HepG2 (cell line): ENCODE results near the gene GALNT16. TPM values are rescaled to one million over a fixed set of nuclear protein-coding genes. Genes with fewer than 3 reads are reported as not detected.

Experiments used
- FOXK1 ChIP-seq: sonication (generic); formaldehyde crosslinking; IDR thresholded peaks from 2 replicates; pipeline ENCODE4 v1.4.0; 2020; ENCODE audit warnings: low read depth, missing genetic modification reagents, borderline replicate concordance
- GFI1 ChIP-seq: sonication (generic); formaldehyde crosslinking; IDR thresholded peaks from 2 replicates; pipeline ENCODE4 v1.5.0; 2020; ENCODE audit warnings: missing genetic modification reagents, mild to moderate bottlenecking, borderline replicate concordance
- HDAC1 ChIP-seq: sonication (generic); formaldehyde crosslinking; IDR thresholded peaks from 2 replicates; pipeline ENCODE4 v1.5.1; 2020; ENCODE audit warnings: mild to moderate bottlenecking, missing genetic modification reagents
- HNRNPK ChIP-seq: fragments of 200-400 bp; formaldehyde crosslinking; IDR thresholded peaks from 2 replicates; pipeline ENCODE4 v1.6.1; 2018; ENCODE audit warnings: low read length, low read depth, moderate library complexity, mild to moderate bottlenecking; ENCODE audit not compliant: poor library complexity, severe bottlenecking
- MED1 ChIP-seq: sonication (generic); formaldehyde crosslinking; IDR thresholded peaks from 2 replicates; pipeline ENCODE4 v1.4.0; 2020; ENCODE audit warnings: missing genetic modification reagents
- MTA1 ChIP-seq: sonication (generic); formaldehyde crosslinking; IDR thresholded peaks from 2 replicates; pipeline ENCODE4 v1.4.0; 2020; ENCODE audit warnings: missing genetic modification reagents, mild to moderate bottlenecking, borderline replicate concordance
- NFIB ChIP-seq: sonication (generic); formaldehyde crosslinking; IDR thresholded peaks from 2 replicates; pipeline ENCODE4 v1.9.0; 2021; ENCODE audit warnings: missing genetic modification reagents, mild to moderate bottlenecking, borderline replicate concordance
- NFYB ChIP-seq: sonication (generic); formaldehyde crosslinking; IDR thresholded peaks from 2 replicates; pipeline ENCODE4 v1.4.0; 2020; ENCODE audit warnings: missing genetic modification reagents
- PITX1 ChIP-seq: sonication (generic); formaldehyde crosslinking; IDR thresholded peaks from 2 replicates; pipeline ENCODE4 v1.5.1; 2020; ENCODE audit warnings: mild to moderate bottlenecking, missing genetic modification reagents
- REXO4 ChIP-seq: sonication (generic); formaldehyde crosslinking; IDR thresholded peaks from 2 replicates; pipeline ENCODE4 v1.8.0; 2022; ENCODE audit warnings: missing genetic modification reagents, mild to moderate bottlenecking, borderline replicate concordance
- SRSF4 ChIP-seq: fragments of 200-400 bp; formaldehyde crosslinking; IDR thresholded peaks from one replicate; pipeline ENCODE4 v1.6.1; 2018; ENCODE audit warnings: mild to moderate bottlenecking, low read depth, low read length, moderate library complexity; ENCODE audit not compliant: poor library complexity, severe bottlenecking
- XRCC5 ChIP-seq: fragments of 200-400 bp; formaldehyde crosslinking; optimal IDR thresholded peaks from 2 replicates; pipeline ENCODE3; 2017; ENCODE audit warnings: mild to moderate bottlenecking, low read length
- YY1 ChIP-seq: IDR thresholded peaks from 2 replicates; pipeline ENCODE4 v1.6.1; 2011; ENCODE audit warnings: low read length, low read depth, moderate library complexity, mild to moderate bottlenecking; ENCODE audit not compliant: insufficient read depth, insufficient replicate concordance
- ZBTB7B ChIP-seq: sonication (generic); formaldehyde crosslinking; IDR thresholded peaks from 2 replicates; pipeline ENCODE4 v1.4.0; 2020; ENCODE audit warnings: missing genetic modification reagents
- ZFX ChIP-seq: sonication (generic); formaldehyde crosslinking; IDR thresholded peaks from 2 replicates; pipeline ENCODE4 v1.4.0; 2020; ENCODE audit warnings: mild to moderate bottlenecking, low read depth, missing genetic modification reagents, moderate library complexity
- ZNF747 ChIP-seq: sonication (generic); formaldehyde crosslinking; IDR thresholded peaks from 2 replicates; pipeline ENCODE4 v1.8.1; 2023; ENCODE audit warnings: missing genetic modification reagents, mild to moderate bottlenecking, borderline replicate concordance
- ZNF782 ChIP-seq: sonication (generic); formaldehyde crosslinking; IDR thresholded peaks from 2 replicates; pipeline ENCODE4 v1.4.0; 2020; ENCODE audit warnings: missing genetic modification reagents, mild to moderate bottlenecking, borderline replicate concordance
- ZNF800 ChIP-seq: sonication (generic); formaldehyde crosslinking; IDR thresholded peaks from 2 replicates; pipeline ENCODE4 v1.4.0; 2020; ENCODE audit warnings: missing genetic modification reagents
- ZSCAN9 ChIP-seq: IDR thresholded peaks from 2 replicates; pipeline ENCODE4 v1.6.1; 2016; ENCODE audit warnings: borderline replicate concordance
- polyA plus RNA-seq, 8 experiments: library from polyadenylated mRNA; depleted of rRNA in 3 of 8; stranded (reverse) in 7 of 8; unstranded in 1 of 8; fragments of >200 nt; fragmentation: Illumina TruSeq in 4 of 8; extraction: Trizol in 4 of 8; gene quantifications; 2 replicates each; pipeline versions ENCODE4 v1.2.1 to v1.2.3, GENCODE V29; 2011 to 2016; ENCODE audit warnings: low read depth in 4 of 8, missing spikeins in 1 of 8, mixed read lengths in 1 of 8; ENCODE audit not compliant: insufficient read depth in 1 of 8
- total RNA-seq, 5 experiments: library from RNA; depleted of rRNA; stranded (reverse); fragments of >200 nt; fragmentation: Illumina TruSeq; extraction: Trizol; gene quantifications; 2 replicates each; pipeline ENCODE4 v1.2.3, GENCODE V29; 2016; ENCODE audit warnings: low read depth in 1 of 5
- TF ChIP-seq, protein P1 (sequence below): sonication (generic); formaldehyde crosslinking; IDR thresholded peaks from 2 replicates; pipeline ENCODE4 v1.4.0; 2020; ENCODE audit warnings: mild to moderate bottlenecking, missing genetic modification reagents
- TF ChIP-seq, protein P2 (sequence below): sonication (generic); formaldehyde crosslinking; IDR thresholded peaks from 2 replicates; pipeline ENCODE4 v1.8.0; 2022; ENCODE audit warnings: missing genetic modification reagents, mild to moderate bottlenecking, borderline replicate concordance
- TF ChIP-seq, protein P3 (sequence below): sonication (generic); formaldehyde crosslinking; IDR thresholded peaks from 2 replicates; pipeline ENCODE4 v1.4.0; 2020; ENCODE audit warnings: missing genetic modification reagents

The GALNT16 gene
- total and polyA plus RNA-seq, 2 of the 13 experiments (the other 11 are each of a cell fraction or from before 2014, with no cell fraction given), result 0.54 to 0.82 TPM

DNA sequence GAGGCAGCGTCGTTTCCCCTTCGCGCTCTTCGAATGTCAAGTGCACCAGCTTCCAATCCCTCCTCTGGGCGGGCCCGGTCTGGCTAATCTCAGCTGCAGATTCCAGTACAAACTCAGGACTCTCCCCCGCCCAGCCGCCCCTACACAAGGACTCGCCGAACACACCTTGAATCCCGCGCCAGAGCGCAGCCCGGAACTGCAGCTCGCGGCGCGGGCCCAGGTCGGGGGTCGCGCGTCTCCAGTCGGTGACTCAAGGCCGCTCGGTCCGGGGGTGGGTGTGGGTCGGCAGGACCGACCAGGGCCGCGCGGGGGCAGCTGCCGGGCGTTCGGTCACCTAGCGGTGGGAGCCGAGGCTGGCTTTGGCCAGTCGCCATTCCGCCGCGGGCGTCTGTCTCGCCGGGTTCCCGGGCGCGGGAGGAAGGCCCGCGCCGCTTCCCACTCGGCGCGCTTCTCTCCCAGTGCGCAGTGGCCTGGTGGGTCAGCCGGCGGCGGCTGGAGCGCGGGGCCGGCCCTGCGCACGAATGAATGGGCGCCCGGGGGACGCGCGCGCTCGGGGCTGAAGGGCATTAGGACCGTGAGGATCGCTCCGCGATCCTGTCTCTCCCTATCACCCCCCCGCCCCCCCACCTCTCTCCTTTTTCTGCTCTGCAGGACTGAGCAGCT is at the start of gene GALNT16 (continued):
- peak; percentile 31 for TF ChIP-seq ZFX (CRISPR knock-in tag)
- 0 out of 2 replicates have a peak, but pooled peaks have one; percentile 25 for TF ChIP-seq MTA1 (CRISPR knock-in tag)
- TF ChIP-seq REXO4 (CRISPR knock-in tag), result no peak
- TF ChIP-seq MED1, result no peak
- TF ChIP-seq, protein P1, sequence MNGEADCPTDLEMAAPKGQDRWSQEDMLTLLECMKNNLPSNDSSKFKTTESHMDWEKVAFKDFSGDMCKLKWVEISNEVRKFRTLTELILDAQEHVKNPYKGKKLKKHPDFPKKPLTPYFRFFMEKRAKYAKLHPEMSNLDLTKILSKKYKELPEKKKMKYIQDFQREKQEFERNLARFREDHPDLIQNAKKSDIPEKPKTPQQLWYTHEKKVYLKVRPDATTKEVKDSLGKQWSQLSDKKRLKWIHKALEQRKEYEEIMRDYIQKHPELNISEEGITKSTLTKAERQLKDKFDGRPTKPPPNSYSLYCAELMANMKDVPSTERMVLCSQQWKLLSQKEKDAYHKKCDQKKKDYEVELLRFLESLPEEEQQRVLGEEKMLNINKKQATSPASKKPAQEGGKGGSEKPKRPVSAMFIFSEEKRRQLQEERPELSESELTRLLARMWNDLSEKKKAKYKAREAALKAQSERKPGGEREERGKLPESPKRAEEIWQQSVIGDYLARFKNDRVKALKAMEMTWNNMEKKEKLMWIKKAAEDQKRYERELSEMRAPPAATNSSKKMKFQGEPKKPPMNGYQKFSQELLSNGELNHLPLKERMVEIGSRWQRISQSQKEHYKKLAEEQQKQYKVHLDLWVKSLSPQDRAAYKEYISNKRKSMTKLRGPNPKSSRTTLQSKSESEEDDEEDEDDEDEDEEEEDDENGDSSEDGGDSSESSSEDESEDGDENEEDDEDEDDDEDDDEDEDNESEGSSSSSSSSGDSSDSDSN (CRISPR knock-in tag), result peak; percentile 52; the same call in 1 of the 2 replicates
- TF ChIP-seq PITX1 (CRISPR knock-in tag), result 0 out of 2 replicates have a peak, but pooled peaks have one; percentile 16
- no peak for TF ChIP-seq SRSF4
- peak; percentile 44; the same call in 1 of the 2 replicates for TF ChIP-seq GFI1
- TF ChIP-seq HDAC1 (CRISPR knock-in tag), result no peak
- TF ChIP-seq, protein P2, sequence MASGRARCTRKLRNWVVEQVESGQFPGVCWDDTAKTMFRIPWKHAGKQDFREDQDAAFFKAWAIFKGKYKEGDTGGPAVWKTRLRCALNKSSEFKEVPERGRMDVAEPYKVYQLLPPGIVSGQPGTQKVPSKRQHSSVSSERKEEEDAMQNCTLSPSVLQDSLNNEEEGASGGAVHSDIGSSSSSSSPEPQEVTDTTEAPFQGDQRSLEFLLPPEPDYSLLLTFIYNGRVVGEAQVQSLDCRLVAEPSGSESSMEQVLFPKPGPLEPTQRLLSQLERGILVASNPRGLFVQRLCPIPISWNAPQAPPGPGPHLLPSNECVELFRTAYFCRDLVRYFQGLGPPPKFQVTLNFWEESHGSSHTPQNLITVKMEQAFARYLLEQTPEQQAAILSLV (CRISPR knock-in tag), result 0 out of 2 replicates have a peak, but pooled peaks have one; percentile 28
- peak; percentile 42 for TF ChIP-seq XRCC5
- 0 out of 2 replicates have a peak, but pooled peaks have one; percentile 10 for TF ChIP-seq NFYB (CRISPR knock-in tag)
- 0 out of 2 replicates have a peak, but pooled peaks have one; percentile 44 for TF ChIP-seq ZNF782 (CRISPR knock-in tag)
- no peak for TF ChIP-seq NFIB (CRISPR knock-in tag)
- peak; percentile 85 for TF ChIP-seq HNRNPK
- peak; percentile 98 for TF ChIP-seq ZNF800 (CRISPR knock-in tag)
- TF ChIP-seq ZSCAN9 (CRISPR knock-in tag), result no peak
- TF ChIP-seq, protein P3, sequence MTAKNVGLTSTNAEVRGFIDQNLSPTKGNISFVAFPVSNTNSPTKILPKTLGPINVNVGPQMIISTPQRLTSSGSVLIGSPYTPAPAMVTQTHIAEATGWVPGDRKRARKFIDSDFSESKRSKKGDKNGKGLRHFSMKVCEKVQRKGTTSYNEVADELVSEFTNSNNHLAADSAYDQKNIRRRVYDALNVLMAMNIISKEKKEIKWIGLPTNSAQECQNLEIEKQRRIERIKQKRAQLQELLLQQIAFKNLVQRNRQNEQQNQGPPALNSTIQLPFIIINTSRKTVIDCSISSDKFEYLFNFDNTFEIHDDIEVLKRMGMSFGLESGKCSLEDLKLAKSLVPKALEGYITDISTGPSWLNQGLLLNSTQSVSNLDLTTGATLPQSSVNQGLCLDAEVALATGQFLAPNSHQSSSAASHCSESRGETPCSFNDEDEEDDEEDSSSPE, result 0 out of 2 replicates have a peak, but pooled peaks have one; percentile 20
- TF ChIP-seq YY1, result peak; percentile 25
- TF ChIP-seq ZBTB7B, result peak; percentile 58; the same call in 1 of the 2 replicates
- TF ChIP-seq FOXK1 (CRISPR knock-in tag), result 0 out of 2 replicates have a peak, but pooled peaks have one; percentile 13
- TF ChIP-seq ZNF747 (CRISPR knock-in tag), result no peak
